ENCODE results near the gene TSC2.

DNA sequence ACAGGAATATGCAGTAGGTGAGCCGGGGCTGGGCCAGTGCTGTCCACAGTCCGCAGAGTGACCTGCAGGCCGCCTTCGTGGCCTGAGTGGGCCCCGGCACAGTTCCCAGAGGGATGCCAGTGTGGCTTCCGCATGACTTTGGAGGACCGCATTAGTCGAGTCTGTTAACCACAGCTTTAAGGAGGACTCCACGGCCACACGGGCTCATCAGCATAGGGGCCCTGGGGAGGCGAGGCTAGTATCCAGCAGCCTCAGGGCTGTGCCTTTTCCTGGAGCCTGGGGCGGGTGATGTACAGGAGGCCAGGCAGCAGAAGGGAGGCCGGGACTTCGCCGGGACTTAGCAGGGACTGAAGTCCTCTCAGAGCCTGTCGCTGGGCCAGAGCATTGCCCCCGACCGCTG, 13.2 kb downstream of the TSC2 start:
- TF ChIP-seq, protein P1, sequence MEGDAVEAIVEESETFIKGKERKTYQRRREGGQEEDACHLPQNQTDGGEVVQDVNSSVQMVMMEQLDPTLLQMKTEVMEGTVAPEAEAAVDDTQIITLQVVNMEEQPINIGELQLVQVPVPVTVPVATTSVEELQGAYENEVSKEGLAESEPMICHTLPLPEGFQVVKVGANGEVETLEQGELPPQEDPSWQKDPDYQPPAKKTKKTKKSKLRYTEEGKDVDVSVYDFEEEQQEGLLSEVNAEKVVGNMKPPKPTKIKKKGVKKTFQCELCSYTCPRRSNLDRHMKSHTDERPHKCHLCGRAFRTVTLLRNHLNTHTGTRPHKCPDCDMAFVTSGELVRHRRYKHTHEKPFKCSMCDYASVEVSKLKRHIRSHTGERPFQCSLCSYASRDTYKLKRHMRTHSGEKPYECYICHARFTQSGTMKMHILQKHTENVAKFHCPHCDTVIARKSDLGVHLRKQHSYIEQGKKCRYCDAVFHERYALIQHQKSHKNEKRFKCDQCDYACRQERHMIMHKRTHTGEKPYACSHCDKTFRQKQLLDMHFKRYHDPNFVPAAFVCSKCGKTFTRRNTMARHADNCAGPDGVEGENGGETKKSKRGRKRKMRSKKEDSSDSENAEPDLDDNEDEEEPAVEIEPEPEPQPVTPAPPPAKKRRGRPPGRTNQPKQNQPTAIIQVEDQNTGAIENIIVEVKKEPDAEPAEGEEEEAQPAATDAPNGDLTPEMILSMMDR (IDR thresholded peaks at IDR 0.05) = no peak
- TF ChIP-seq POLR2AphosphoS5 (IDR thresholded peaks at IDR 0.05) = no peak
